ENCODE measurements around the gene LCA5. TPM values are rescaled to one million over a fixed set of nuclear protein-coding genes. Genes with fewer than 3 reads are reported as not detected.

The LCA5 gene
- total RNA-seq, 1 donor from 2014 or later = 7.2 TPM

DNA sequence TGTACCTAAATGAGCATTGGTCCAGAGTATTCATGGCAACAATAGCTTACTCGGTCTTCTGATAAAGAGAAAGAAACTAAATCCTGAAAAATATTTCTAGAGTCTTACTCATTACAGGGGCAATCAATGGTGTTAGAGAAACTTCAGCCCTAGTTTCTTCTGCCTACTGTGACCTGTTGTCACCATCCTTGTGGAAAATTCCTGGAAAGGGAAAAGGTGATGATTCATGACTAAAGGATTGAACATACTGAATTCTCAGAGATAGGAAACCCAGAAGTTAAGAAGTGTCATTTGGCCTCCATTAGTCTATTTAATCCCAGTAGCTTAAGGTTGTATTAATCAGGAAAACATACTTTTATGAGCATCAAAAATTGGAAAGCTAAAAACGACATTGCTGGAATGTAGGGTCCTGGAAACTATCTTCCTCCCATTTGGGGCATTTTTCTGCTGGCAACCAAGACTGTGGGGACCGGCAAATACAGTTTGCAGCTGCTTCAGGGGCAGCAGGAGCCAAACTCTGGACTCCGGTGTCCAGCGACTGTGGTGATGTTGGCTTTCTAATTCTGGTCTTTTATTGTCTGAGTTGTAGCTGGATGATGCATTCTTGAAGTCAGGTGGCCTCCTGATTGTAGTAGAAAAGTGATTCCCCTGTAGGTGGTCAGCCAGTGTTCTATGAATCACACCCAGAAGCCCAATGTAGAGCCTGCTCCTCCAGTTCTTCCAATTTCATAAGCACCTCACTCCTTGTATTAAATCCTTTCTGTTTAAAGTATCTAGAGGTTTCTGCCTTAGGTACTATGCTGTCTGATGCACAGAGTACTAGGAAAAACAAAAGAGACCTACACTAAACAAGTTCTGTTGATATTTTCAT lies 67.6 kb downstream of the LCA5 start:
- H3K9me3 ChIP-seq = no peaks in the 10 kb centered on the region
- H3K4me3 ChIP-seq = no peak overlapping the region
- intact Hi-C loops (cut with DNase I) = no loop called here
- TF ChIP-seq, protein P1, sequence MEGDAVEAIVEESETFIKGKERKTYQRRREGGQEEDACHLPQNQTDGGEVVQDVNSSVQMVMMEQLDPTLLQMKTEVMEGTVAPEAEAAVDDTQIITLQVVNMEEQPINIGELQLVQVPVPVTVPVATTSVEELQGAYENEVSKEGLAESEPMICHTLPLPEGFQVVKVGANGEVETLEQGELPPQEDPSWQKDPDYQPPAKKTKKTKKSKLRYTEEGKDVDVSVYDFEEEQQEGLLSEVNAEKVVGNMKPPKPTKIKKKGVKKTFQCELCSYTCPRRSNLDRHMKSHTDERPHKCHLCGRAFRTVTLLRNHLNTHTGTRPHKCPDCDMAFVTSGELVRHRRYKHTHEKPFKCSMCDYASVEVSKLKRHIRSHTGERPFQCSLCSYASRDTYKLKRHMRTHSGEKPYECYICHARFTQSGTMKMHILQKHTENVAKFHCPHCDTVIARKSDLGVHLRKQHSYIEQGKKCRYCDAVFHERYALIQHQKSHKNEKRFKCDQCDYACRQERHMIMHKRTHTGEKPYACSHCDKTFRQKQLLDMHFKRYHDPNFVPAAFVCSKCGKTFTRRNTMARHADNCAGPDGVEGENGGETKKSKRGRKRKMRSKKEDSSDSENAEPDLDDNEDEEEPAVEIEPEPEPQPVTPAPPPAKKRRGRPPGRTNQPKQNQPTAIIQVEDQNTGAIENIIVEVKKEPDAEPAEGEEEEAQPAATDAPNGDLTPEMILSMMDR (IDR thresholded peaks at IDR 0.05) = no peak
- H3K4me1 ChIP-seq = no peaks in the 10 kb centered on the region
- no peaks in the 10 kb centered on the region for H3K27me3 ChIP-seq
- no peaks in the 10 kb centered on the region for H3K36me3 ChIP-seq
- DNase-seq (ENCODE audit: low spot score in 2 of 2) = no peak
- H3K27ac ChIP-seq = no peak overlapping the region

DNA sequence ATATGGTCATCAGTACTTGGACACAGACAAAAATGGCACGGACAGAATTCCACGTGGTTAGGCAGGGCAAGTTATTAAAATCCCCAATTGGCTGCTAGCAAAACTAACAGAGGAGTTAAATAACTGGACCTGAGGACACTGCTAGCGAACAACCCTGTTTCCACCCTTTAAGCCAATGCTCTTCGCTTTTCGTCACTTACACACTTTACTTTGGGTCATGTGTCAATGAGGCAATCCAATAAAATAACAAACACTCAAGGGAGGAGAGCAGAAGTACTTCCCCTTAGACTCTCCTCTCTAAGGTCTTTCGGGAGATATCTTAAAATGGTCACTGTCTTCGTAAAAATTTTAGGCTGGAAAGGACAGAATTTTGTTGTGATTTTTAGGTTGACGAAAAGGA lies 68.6 kb downstream of the LCA5 start:
- Histone ChIP-seq H3K9me3 (no peaks in the 10 kb centered on the region), H3K4me1 (no peaks in the 10 kb centered on the region), H3K27ac (no peak overlapping the region), H3K36me3 (no peaks in the 10 kb centered on the region), H3K4me3 (no peak overlapping the region), H3K27me3 (no peaks in the 10 kb centered on the region)
- intact Hi-C loops (cut with DNase I) = no loop called here
- no peak for DNase-seq (ENCODE audit: low spot score in 2 of 2)
- TF ChIP-seq, protein P1 (IDR thresholded peaks at IDR 0.05) = no peak

DNA sequence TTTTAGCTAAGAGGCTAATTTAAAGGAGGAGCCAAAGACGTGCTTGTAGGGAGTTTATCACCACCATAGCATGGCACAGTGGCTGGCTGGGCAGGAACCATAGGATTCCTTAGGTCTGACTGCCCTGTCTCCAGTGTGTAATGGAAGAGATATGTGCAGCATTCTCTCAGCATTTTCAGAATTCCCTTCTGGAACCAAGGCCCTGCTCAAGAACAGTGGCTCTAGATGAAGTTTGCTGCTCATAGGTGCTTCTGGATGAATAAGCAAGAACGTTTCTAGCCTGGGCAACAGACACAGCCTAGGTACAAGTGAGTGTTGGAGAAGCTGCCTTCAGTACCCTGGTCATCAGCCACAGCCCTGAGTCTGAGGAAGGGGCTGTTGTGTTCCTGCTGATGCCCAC lies 69.1 kb downstream of the LCA5 start:
- Histone ChIP-seq H3K27me3 (no peaks in the 10 kb centered on the region), H3K4me1 (no peaks in the 10 kb centered on the region), H3K4me3 (no peak overlapping the region), H3K27ac (no peak overlapping the region), H3K36me3 (no peaks in the 10 kb centered on the region), H3K9me3 (no peaks in the 10 kb centered on the region)
- no peak for DNase-seq (ENCODE audit: low spot score in 2 of 2)
- TF ChIP-seq, protein P1 (IDR thresholded peaks at IDR 0.05) = no peak
- intact Hi-C loops (cut with DNase I) = no loop called here

GRCh38 chr6:79467716-79468115 lies 69.5 kb downstream of the LCA5 start:
- Histone ChIP-seq H3K4me3 (no peak overlapping the region), H3K9me3 (no peaks in the 10 kb centered on the region), H3K4me1 (no peaks in the 10 kb centered on the region), H3K27ac (no peak overlapping the region), H3K27me3 (no peaks in the 10 kb centered on the region), H3K36me3 (no peaks in the 10 kb centered on the region)
- TF ChIP-seq, protein P1 (IDR thresholded peaks at IDR 0.05) = no peak
- intact Hi-C loops (cut with DNase I) = no loop called here
- DNase-seq (ENCODE audit: low spot score in 2 of 2) = no peak

GRCh38 chr6:79466207-79466834 lies 70.9 kb downstream of the LCA5 start:
- TF ChIP-seq, protein P1 (IDR thresholded peaks at IDR 0.05) = peak in 2 of 3 experiments; percentile 24 to 42
- Histone ChIP-seq H3K27me3 (no peaks in the 10 kb centered on the region), H3K4me1 (no peaks in the 10 kb centered on the region), H3K36me3 (no peaks in the 10 kb centered on the region), H3K27ac (no peak overlapping the region), H3K9me3 (no peaks in the 10 kb centered on the region), H3K4me3 (no peak overlapping the region)
- no peak for DNase-seq (ENCODE audit: low spot score in 2 of 2)
- intact Hi-C loops (cut with DNase I) = no loop called here
